Kidney (tissue), 14 donors: ENCODE measurements around the gene COLEC12. TPM values are rescaled to one million over a fixed set of nuclear protein-coding genes. Genes with fewer than 3 reads are reported as not detected.
A peak's percentile ranks its signal among the peaks of the same experiment; 100 is the strongest.

Experiments
- DNase-seq, 5 donors: peaks; one replicate each; pipeline ENCODE4 v3.0.0-alpha.2; 2013 to 2020
- FAIRE-seq: peaks from 2 replicates; lab custom pipeline; 2012; peaks lifted over from hg19 to GRCh38; lab: Jason Lieb, UNC
- H3K27ac ChIP-seq, 2 donors: one replicate each; pipeline ENCODE4 v1.7.0; 2013; ENCODE audit warnings: low read depth in 2 of 2, low read length in 2 of 2, inconsistent platforms in 1 of 2
- H3K27me3 ChIP-seq: one replicate; pipeline ENCODE4 v1.7.1; 2013; ENCODE audit warnings: low read length, inconsistent platforms; ENCODE audit not compliant: control insufficient read depth, insufficient read depth
- H3K36me3 ChIP-seq, 3 donors: one replicate each; pipeline versions ENCODE4 v1.7.0 to v1.7.1; 2013; ENCODE audit warnings: low read length in 3 of 3, control low read depth in 1 of 3, inconsistent platforms in 1 of 3; ENCODE audit not compliant: insufficient read depth in 3 of 3, control insufficient read depth in 2 of 3
- H3K4me1 ChIP-seq, 3 donors: one replicate each; pipeline versions ENCODE4 v1.7.0 to v1.7.1; 2013; ENCODE audit warnings: low read length in 3 of 3, inconsistent platforms in 1 of 3, low read depth in 1 of 3; ENCODE audit not compliant: control insufficient read depth in 2 of 3, insufficient read depth in 2 of 3
- H3K4me3 ChIP-seq, 3 donors: one replicate each; pipeline versions ENCODE4 v1.7.0 to v1.8.1; 2013; ENCODE audit warnings: low read length in 3 of 3, control low read depth in 1 of 3, inconsistent platforms in 1 of 3
- H3K9ac ChIP-seq, 3 donors: one replicate each; pipeline versions ENCODE4 v1.7.0 to v1.7.1; 2013; ENCODE audit warnings: low read length in 3 of 3, control low read depth in 1 of 3, inconsistent platforms in 1 of 3
- H3K9me3 ChIP-seq, 3 donors: one replicate each; pipeline versions ENCODE4 v1.7.0 to v1.7.1; 2013; ENCODE audit warnings: low read length in 3 of 3, control low read depth in 1 of 3, inconsistent platforms in 1 of 3; ENCODE audit not compliant: control insufficient read depth in 2 of 3, insufficient read depth in 1 of 3
- CTCF ChIP-seq: IDR thresholded peaks from 3 replicates; pipeline ENCODE4 v1.5.1; 2012; ENCODE audit warnings: mild to moderate bottlenecking, moderate library complexity, borderline replicate concordance; ENCODE audit not compliant: insufficient read depth; ENCODE audit errors: extremely low read depth
- intact Hi-C: fragments of 100-400 bp; cut with DNase I; formaldehyde crosslinking; loops from one replicate; pipeline ENCODE4 v1.11.1; 2022
- polyA plus RNA-seq: library from polyadenylated mRNA; stranded (reverse); fragments of 350-450 nt; fragmentation: Illumina TruSeq; extraction: RNeasy Lipid Tissue Mini Kit (QIAGEN cat#74804); gene quantifications from one replicate; pipeline ENCODE4 v1.2.3, GENCODE V29; 2014; ENCODE audit warnings: low read depth, low replicate concordance; ENCODE audit not compliant: insufficient read depth
- total RNA-seq: library from RNA; stranded (reverse); fragmentation: NEBNext Ultra II Directional; extraction: Animal tissue kit (Norgen Biotek cat#: 25700); gene quantifications from one replicate; pipeline ENCODE4 v1.2.1, GENCODE V29; 2021
- donor health status: control.
- donor health status: control.
- donor health status: control.
- donor health status: control.
- donor health status: control.
- donor health status: DM: yes; HTN: yes; CAD: no.
- donor health status: Normal renal cell carcinoma (clear cell type).

COLEC12 gene
- total and polyA plus RNA-seq, 2 donors from 2014 or later: 1.3 to 7.4 TPM

GRCh38 chr18:449374-449773 is 51.1 kb downstream of the COLEC12 start:
- Histone ChIP-seq H3K27me3 (no peaks in the 10 kb centered on the region), H3K4me1 (peaks cover 0 to 2% (median 0%) of the 10 kb centered on the region in 3 donors), H3K27ac (no peak overlapping the region), H3K36me3 (no peaks in the 10 kb centered on the region), H3K4me3 (no peak overlapping the region), H3K9ac (no peak overlapping the region), H3K9me3 (peaks cover 0 to 7% (median 0%) of the 10 kb centered on the region in 3 donors)
- TF ChIP-seq CTCF: no peak
- intact Hi-C loops: no loop called here
- peak in 4 of 5 donors; percentile 71 to 79 (median 74) for DNase-seq
- no peak for FAIRE-seq

- intact Hi-C loops: no loop called here
- H3K27ac ChIP-seq: no peak overlapping the region
Measured at GRCh38 chr18:448116-448790, 52.2 kb downstream of the COLEC12 start.

GRCh38 chr18:446941-447560 is 53.5 kb downstream of the COLEC12 start:
- no peak overlapping the region for H3K27ac ChIP-seq
- H3K36me3 ChIP-seq: no peaks in the 10 kb centered on the region
- H3K27me3 ChIP-seq: no peaks in the 10 kb centered on the region
- no peak for FAIRE-seq
- no peak overlapping the region for H3K9ac ChIP-seq
- peaks cover 0 to 7% (median 0%) of the 10 kb centered on the region in 3 donors for H3K9me3 ChIP-seq
- DNase-seq: no peak
- H3K4me1 ChIP-seq: peaks cover 0 to 2% (median 0%) of the 10 kb centered on the region in 3 donors
- intact Hi-C loops: no loop called here
- no peak for TF ChIP-seq CTCF
- no peak overlapping the region for H3K4me3 ChIP-seq

More at GRCh38 chr18:448116-448790, 52.2 kb downstream of the COLEC12 start:
- Histone ChIP-seq H3K4me1 (peaks cover 0 to 2% (median 0%) of the 10 kb centered on the region in 3 donors), H3K4me3 (no peak overlapping the region), H3K27me3 (no peaks in the 10 kb centered on the region), H3K36me3 (no peaks in the 10 kb centered on the region), H3K9ac (no peak overlapping the region), H3K9me3 (peaks cover 0 to 7% (median 0%) of the 10 kb centered on the region in 3 donors)
- DNase-seq (no peak), FAIRE-seq (no peak)
- no peak for TF ChIP-seq CTCF
